ENCODE results near the gene ZFC3H1. TPM values are rescaled to one million over a fixed set of nuclear protein-coding genes. Genes with fewer than 3 reads are reported as not detected.

Gene ZFC3H1
- total RNA-seq, 4 donors from 2014 or later, result 47.1 to 80.1 (median 52.6) TPM

GRCh38 chr12:71665090-71665463 lies 1.4 kb upstream of the ZFC3H1 start:
- 16 to 18% methylated on average over 4 of the region's 4 CpGs for WGBS, 2 donors
- no peak for TF ChIP-seq CTCF (IDR thresholded peaks at IDR 0.05)
- TF ChIP-seq POLR2A (IDR thresholded peaks at IDR 0.05), result no peak
- no peak for DNase-seq (ENCODE audit: low spot score in 2 of 2)
- intact Hi-C loops (cut with DNase I; ENCODE audit: low total_unique reads), result no loop called here
- H3K4me3 ChIP-seq (ENCODE audit: low read depth, poor library complexity, severe bottlenecking), result no peak overlapping the region

- 1 to 2% methylated on average over 20 of the region's 20 CpGs for WGBS, 2 donors
- H3K4me3 ChIP-seq (ENCODE audit: low read depth, poor library complexity, severe bottlenecking), result peak overlapping the region; percentile 91
- intact Hi-C loops (cut with DNase I; ENCODE audit: low total_unique reads), result no loop called here
- TF ChIP-seq POLR2A (IDR thresholded peaks at IDR 0.05) (no peak), CTCF (IDR thresholded peaks at IDR 0.05) (no peak)
- DNase-seq (ENCODE audit: low spot score in 2 of 2), result no peak
Observed at GRCh38 chr12:71664411-71665089, 902 bp upstream of the ZFC3H1 start.

- H3K4me3 ChIP-seq (ENCODE audit: low read depth, poor library complexity, severe bottlenecking), result peak overlapping the region; percentile 91
- TF ChIP-seq POLR2A (IDR thresholded peaks at IDR 0.05) (no peak), CTCF (IDR thresholded peaks at IDR 0.05) (no peak)
- DNase-seq (ENCODE audit: low spot score in 2 of 2), result peak; percentile 55 to 93
- WGBS, 2 donors, result 0 to 1% methylated on average over 43 to 51 of the region's 53 CpGs
- intact Hi-C loops (cut with DNase I; ENCODE audit: low total_unique reads), result no loop called here
Observed at GRCh38 chr12:71662849-71663560, 643 bp downstream of the ZFC3H1 start.

- WGBS, 2 donors, result 5 to 6% methylated on average over 8 of the region's 8 CpGs
- no peak for DNase-seq (ENCODE audit: low spot score in 2 of 2)
- TF ChIP-seq POLR2A (IDR thresholded peaks at IDR 0.05), result no peak
- TF ChIP-seq CTCF (IDR thresholded peaks at IDR 0.05), result no peak
- intact Hi-C loops (cut with DNase I; ENCODE audit: low total_unique reads), result no loop called here
- no peak overlapping the region for H3K4me3 ChIP-seq (ENCODE audit: low read depth, poor library complexity, severe bottlenecking)
Observed at GRCh38 chr12:71661977-71662530, 1.6 kb downstream of the ZFC3H1 start.

- DNase-seq (ENCODE audit: low spot score in 2 of 2), result no peak
- H3K4me3 ChIP-seq (ENCODE audit: low read depth, poor library complexity, severe bottlenecking), result no peak overlapping the region
- intact Hi-C loops (cut with DNase I; ENCODE audit: low total_unique reads), result loop anchor here (10.0 kb wide), 1 partner anchor 88 kb away; no protein-coding TSS in a partner anchor
- TF ChIP-seq POLR2A (IDR thresholded peaks at IDR 0.05) (no peak), CTCF (IDR thresholded peaks at IDR 0.05) (no peak)
- WGBS, 2 donors, result 79 to 83% methylated on average over 3 of the region's 3 CpGs
Observed at GRCh38 chr12:71656740-71657139, 6.9 kb downstream of the ZFC3H1 start.

All from lower leg skin (tissue), 4 donors.